HepG2 (cell line): ENCODE measurements around the gene SPSB1. TPM values are rescaled to one million over a fixed set of nuclear protein-coding genes. Genes with fewer than 3 reads are reported as not detected.

Experiments used
- CTCF ChIP-seq: sonication (generic); formaldehyde crosslinking; IDR thresholded peaks from 2 replicates; pipeline ENCODE4 v1.5.0; 2020; ENCODE audit warnings: mild to moderate bottlenecking, missing genetic modification reagents, moderate library complexity
- EP300 ChIP-seq, 3 experiments: sonication (generic) in 1 of 3; formaldehyde crosslinking in 1 of 3; IDR thresholded peaks; 2 replicates each; pipeline versions ENCODE4 v1.5.1 to v1.6.1; 2011 to 2020; ENCODE audit warnings: low read depth in 2 of 3, low read length in 2 of 3, borderline replicate concordance in 1 of 3, improper control_type of control experiment in 1 of 3, mild to moderate bottlenecking in 1 of 3, missing genetic modification reagents in 1 of 3, moderate library complexity in 1 of 3
- GMEB2 ChIP-seq: IDR thresholded peaks from 2 replicates; pipeline ENCODE4 v1.6.1; 2016; ENCODE audit warnings: missing biosample characterization, missing genetic modification reagents, low read depth
- MBNL3 ChIP-seq: fragments of 250-450 bp; sonication (Bioruptor Pico); conservative IDR thresholded peaks from 2 replicates; pipeline ENCODE4 v1.8.0; 2022; ENCODE audit warnings: mild to moderate bottlenecking, inconsistent platforms
- MIXL1 ChIP-seq: IDR thresholded peaks from 2 replicates; pipeline ENCODE4 v1.6.1; 2016
- MTA1 ChIP-seq: sonication (generic); formaldehyde crosslinking; IDR thresholded peaks from 2 replicates; pipeline ENCODE4 v1.4.0; 2020; ENCODE audit warnings: missing genetic modification reagents, mild to moderate bottlenecking, borderline replicate concordance
- MYC ChIP-seq: sonication (generic); formaldehyde crosslinking; IDR thresholded peaks from 2 replicates; pipeline ENCODE4 v1.9.0; 2021; ENCODE audit warnings: missing genetic modification reagents, borderline replicate concordance
- NFIC ChIP-seq: IDR thresholded peaks from 2 replicates; pipeline ENCODE4 v1.6.1; 2012; ENCODE audit warnings: mild to moderate bottlenecking, low read length, inconsistent platforms
- SMC3 ChIP-seq: IDR thresholded peaks from 2 replicates; pipeline ENCODE4 v1.6.1; 2011; ENCODE audit warnings: low read length, improper control_type of control experiment
- ZFP36 ChIP-seq: fragments of 150-350 bp; IDR thresholded peaks from 2 replicates; pipeline ENCODE4 v1.6.1; 2018; ENCODE audit warnings: borderline replicate concordance, low read length, low read depth; ENCODE audit not compliant: partially characterized antibody
- ZHX1 ChIP-seq: sonication (generic); formaldehyde crosslinking; IDR thresholded peaks from 2 replicates; pipeline ENCODE4 v1.8.1; 2022; ENCODE audit warnings: low read depth, mild to moderate bottlenecking, missing genetic modification reagents
- ZNF10 ChIP-seq: sonication (generic); formaldehyde crosslinking; IDR thresholded peaks from 2 replicates; pipeline ENCODE4 v1.4.0; 2020; ENCODE audit warnings: mild to moderate bottlenecking, low read depth, missing genetic modification reagents, borderline replicate concordance
- ZNF552 ChIP-seq: sonication (generic); formaldehyde crosslinking; IDR thresholded peaks from 2 replicates; pipeline ENCODE4 v1.9.0; 2022; ENCODE audit warnings: missing genetic modification reagents, mild to moderate bottlenecking, borderline replicate concordance
- ZNF572 ChIP-seq: sonication (generic); formaldehyde crosslinking; IDR thresholded peaks from 2 replicates; pipeline ENCODE4 v1.5.1; 2020; ENCODE audit warnings: mild to moderate bottlenecking, missing genetic modification reagents
- ZNF616 ChIP-seq: sonication (generic); formaldehyde crosslinking; IDR thresholded peaks from 2 replicates; pipeline ENCODE4 v1.5.0; 2020; ENCODE audit warnings: low read depth, mild to moderate bottlenecking, missing genetic modification reagents
- ZNF672 ChIP-seq: sonication (generic); formaldehyde crosslinking; IDR thresholded peaks from 2 replicates; pipeline ENCODE4 v1.8.1; 2022; ENCODE audit warnings: missing genetic modification reagents
- ZNF713 ChIP-seq: sonication (generic); formaldehyde crosslinking; IDR thresholded peaks from 2 replicates; pipeline ENCODE4 v1.4.0; 2020; ENCODE audit warnings: mild to moderate bottlenecking, missing genetic modification reagents
- ZSCAN12 ChIP-seq: sonication (generic); formaldehyde crosslinking; IDR thresholded peaks from 2 replicates; pipeline ENCODE4 v1.9.0; 2021; ENCODE audit warnings: mild to moderate bottlenecking, missing genetic modification reagents
- ZSCAN5A ChIP-seq: sonication (generic); formaldehyde crosslinking; IDR thresholded peaks from 2 replicates; pipeline ENCODE4 v1.8.0; 2022; ENCODE audit warnings: mild to moderate bottlenecking, missing genetic modification reagents, borderline replicate concordance
- polyA plus RNA-seq, 8 experiments: library from polyadenylated mRNA; depleted of rRNA in 3 of 8; stranded (reverse) in 7 of 8; unstranded in 1 of 8; fragments of >200 nt; fragmentation: Illumina TruSeq in 4 of 8; extraction: Trizol in 4 of 8; gene quantifications; 2 replicates each; pipeline versions ENCODE4 v1.2.1 to v1.2.3, GENCODE V29; 2011 to 2016; ENCODE audit warnings: low read depth in 4 of 8, missing spikeins in 1 of 8, mixed read lengths in 1 of 8; ENCODE audit not compliant: insufficient read depth in 1 of 8
- total RNA-seq, 5 experiments: library from RNA; depleted of rRNA; stranded (reverse); fragments of >200 nt; fragmentation: Illumina TruSeq; extraction: Trizol; gene quantifications; 2 replicates each; pipeline ENCODE4 v1.2.3, GENCODE V29; 2016; ENCODE audit warnings: low read depth in 1 of 5

The SPSB1 gene
- total and polyA plus RNA-seq, 2 of the 13 experiments (the other 11 are each of a cell fraction or from before 2014, with no cell fraction given) = 5.0 to 8.0 TPM

- no peak for TF ChIP-seq ZHX1
- TF ChIP-seq ZNF572 = no peak
- no peak for TF ChIP-seq SMC3
- no peak for TF ChIP-seq ZNF616
- TF ChIP-seq ZNF713 (CRISPR knock-in tag) = no peak
- TF ChIP-seq CTCF = no peak
- no peak for TF ChIP-seq MIXL1 (CRISPR knock-in tag)
- TF ChIP-seq MYC (CRISPR knock-in tag) = no peak
- peak; percentile 21; the same call in 1 of the 2 replicates for TF ChIP-seq MTA1 (CRISPR knock-in tag)
- TF ChIP-seq EP300 (IDR thresholded peaks at IDR 0.05; ENCODE audit: low read depth in 2 of 2, low read length in 2 of 2) = peak in 1 of 2 experiments; percentile 25; a peak in 1 of 4 replicates
- TF ChIP-seq EP300 (CRISPR knock-in tag; IDR thresholded peaks at IDR 0.05; ENCODE audit: borderline replicate concordance) = no peak
- no peak for TF ChIP-seq ZNF10 (CRISPR knock-in tag)
- no peak for TF ChIP-seq GMEB2 (CRISPR knock-in tag)
- TF ChIP-seq NFIC = no peak
- no peak; the same call in 1 of the 2 replicates for TF ChIP-seq ZNF552 (CRISPR knock-in tag)
- TF ChIP-seq MBNL3 (CRISPR knock-in tag) = no peak
- no peak for TF ChIP-seq ZSCAN12 (CRISPR knock-in tag)
- no peak for TF ChIP-seq ZSCAN5A (CRISPR knock-in tag)
- no peak for TF ChIP-seq ZFP36
- TF ChIP-seq ZNF672 = no peak
Observed at GRCh38 chr1:9399510-9400424, 107.1 kb downstream of the SPSB1 start (continued).
